ENCODE data around the gene TADA3. TPM values are rescaled to one million over a fixed set of nuclear protein-coding genes. Genes with fewer than 3 reads are reported as not detected.

The TADA3 gene
- total RNA-seq (2011; cell fraction: chromatin; rRNA removed; ENCODE audit: low replicate concordance): 29.0 and 52.4 TPM in 2 replicates
- 42.1 and 48.7 TPM in 2 replicates for total RNA-seq (2011; cell fraction: nucleolus; rRNA removed)
- 34.6 and 42.7 TPM in 2 replicates for total RNA-seq (2011; cell fraction: nucleoplasm; rRNA removed)
- total RNA-seq (2014; rRNA removed) (110 and 136 TPM in 2 replicates), total RNA-seq (2014; rRNA removed; fragmentation: Illumina TruSeq; extraction: Trizol) (32.7 and 40.6 TPM in 2 replicates), total RNA-seq (2015; rRNA removed; fragmentation: Illumina TruSeq; extraction: Trizol) (74.5 and 74.8 TPM in 2 replicates), total RNA-seq (2021) (85.8 and 89.7 TPM in 2 replicates), polyA plus RNA-seq (2011; rRNA removed) (60.6 and 62.8 TPM in 2 replicates), polyA plus RNA-seq (2014; fragmentation: Illumina TruSeq; extraction: Trizol) (97.8 and 103 TPM in 2 replicates), polyA plus RNA-seq (2014; fragmentation: Nextera tagmentation; extraction: Ambion mirVana) (1 to 10 TPM; 4.1 to 6.3 TPM), polyA plus RNA-seq (2014; rRNA removed) (91.6 and 94.0 TPM in 2 replicates), polyA minus RNA-seq (2011; rRNA and poly(A)+ RNA removed) (29.9 and 37.5 TPM in 2 replicates), Bru-seq, nascent RNA (percentile 82 among the genes with signal in this experiment), BruChase-seq, experiment 1, labeled RNA remaining after a 2-hour chase (percentile 81 among the genes with signal in this experiment), BruChase-seq, experiment 2, labeled RNA remaining after a 6-hour chase (percentile 80 among the genes with signal in this experiment)
- 74.1 and 114 TPM in 2 replicates for polyA plus RNA-seq (2011; cell fraction: cytosol; rRNA removed)
- polyA plus RNA-seq (2011; cell fraction: nucleus; rRNA removed): 61.6 and 83.0 TPM in 2 replicates
- polyA plus RNA-seq (2012): 75.7 and 143 TPM in 2 replicates
- polyA minus RNA-seq (2011; cell fraction: cytosol; rRNA and poly(A)+ RNA removed): 52.9 and 57.8 TPM in 2 replicates
- 19.1 and 22.5 TPM in 2 replicates for polyA minus RNA-seq (2011; cell fraction: nucleus; rRNA and poly(A)+ RNA removed)
- long read RNA-seq, experiment 1, transcript TADA3-205 (5 exons, 1,868 nt): minor isoform, 6 of 319 reads
- long read RNA-seq, experiment 1, transcript TADA3-201 (9 exons, 2,355 nt): major isoform, 137 of 319 reads
- long read RNA-seq, experiment 1, partial matches to known transcripts: 135 of 319 reads
- long read RNA-seq, experiment 1, other reads (novel, unspliced or antisense): 41 of 319 reads
- long read RNA-seq, experiment 2, transcript TADA3-201 (9 exons, 2,355 nt): major isoform, 77 of 130 reads
- long read RNA-seq, experiment 2, transcript TADA3-205 (5 exons, 1,868 nt): minor isoform, 7 of 130 reads
- long read RNA-seq, experiment 2, partial matches to known transcripts: 20 of 130 reads
- long read RNA-seq, experiment 2, other reads (novel, unspliced or antisense): 24 of 130 reads
- long read RNA-seq, experiment 3, transcript TADA3-201 (9 exons, 2,355 nt): major isoform, 61 of 71 reads
- long read RNA-seq, experiment 3, partial matches to known transcripts: 4 of 71 reads
- long read RNA-seq, experiment 3, other reads (novel, unspliced or antisense): 4 of 71 reads

GRCh38 chr3:9792405-9793160 is at the start of gene TADA3, which contains the start of gene ARPC4:
Gene TADA3, minus strand, starts transcription at chr3:9792473. Its CDS starts 1,007 bp downstream, at chr3:9791466.
Gene ARPC4, plus strand, starts transcription at chr3:9793082. Its CDS starts 40 bp downstream, at chr3:9793122.
- peak within 1 kb of the TSS; percentile 94 to 100 for H3K9ac ChIP-seq (ENCODE audit: insufficient read depth in 1 of 2, low read depth in 2 of 2, low read length in 2 of 2)
- H3K27ac ChIP-seq (ENCODE audit: extremely low read depth, low read depth, low read length): peak within 1 kb of the TSS; percentile 100
- intact Hi-C loops (cut with micrococcal nuclease) (loop anchor here (1.0 to 10.0 kb wide), 3 partner anchors 42 to 288 kb away; no protein-coding TSS in a partner anchor), in situ Hi-C loops (cut with MboI) (no loop called here)
- ATAC-seq (peak; percentile 92), DNase-seq (ENCODE audit: extremely low read depth in 1 of 4, low spot score in 3 of 4) (peak; percentile 95 to 97 (median 96)), FAIRE-seq (peak; percentile 91)
- peaks cover 15% of the 10 kb centered on the region in 2 experiments; a peak in 4 of 5 replicates for H3K4me1 ChIP-seq (replicated peaks in 1 of 2; ENCODE audit: control insufficient read depth in 2 of 2, insufficient read depth in 2 of 2, low read length in 2 of 2)
- H3K79me2 ChIP-seq (ENCODE audit: control insufficient read depth, insufficient read depth, low read length): peaks cover 68% of the 10 kb centered on the region
- WGBS (ENCODE audit: insufficient coverage, low coverage, missing lambda C conversion rate): under 1% methylated on average over 58 of the region's 65 CpGs
- no peaks in the 10 kb centered on the region for H3K27me3 ChIP-seq (ENCODE audit: control insufficient read depth in 2 of 2, insufficient read depth in 2 of 2, low read length in 2 of 2)
- peaks cover 3% of the 10 kb centered on the region for H3K9me1 ChIP-seq (ENCODE audit: control insufficient read depth, insufficient read depth, low read length)
- CTCF ChIA-PET (ENCODE audit: low intra/inter-chr PET ratio): interaction anchor here (0.7 kb wide), 1 partner anchor 248 kb away, joined by 3 read pairs; no protein-coding TSS in a partner anchor
- peak within 1 kb of the TSS; percentile 100 for H3K4me2 ChIP-seq (ENCODE audit: insufficient read depth, low read length)
- no peaks in the 10 kb centered on the region for H3K9me3 ChIP-seq (replicated peaks; ENCODE audit: control insufficient read depth, insufficient read depth, low read depth, low read length)
- peak within 1 kb of the TSS; percentile 99 for H3K4me3 ChIP-seq
- BruUV-seq (replicated peaks): no TSS peak
- H2AFZ ChIP-seq (ENCODE audit: low read depth, low read length): peak within 1 kb of the TSS; percentile 97
- POLR2A ChIA-PET: interaction anchor here (0.5 to 2.9 kb wide), 25 partner anchors 9 to 528 kb away, joined by 3 to 49 read pairs (median 4); partner anchors contain the start of genes BRPF1, OGG1, RPUSD3 and SEC13
- peaks cover 3% of the 10 kb centered on the region; the same call in 1 of the 2 replicates for H4K20me1 ChIP-seq (replicated peaks; ENCODE audit: control insufficient read depth, insufficient read depth, low read length)
- H3K36me3 ChIP-seq (ENCODE audit: control insufficient read depth, insufficient read depth, low read length): peaks cover 74% of the 10 kb centered on the region
- TF ChIP-seq GATAD2B (IDR thresholded peaks at IDR 0.05; ENCODE audit: borderline replicate concordance) (peak; percentile 55; the same call in 1 of the 2 replicates), FOXJ2 (tag; IDR thresholded peaks at IDR 0.05) (peak; percentile 75), SIX5 (IDR thresholded peaks at IDR 0.05; ENCODE audit: borderline replicate concordance in 1 of 2, insufficient read depth in 1 of 2, low read depth in 1 of 2, low read length in 2 of 2) (peak; percentile 31 to 54; a peak in 2 of 4 replicates)
- TF ChIP-seq, protein P1, sequence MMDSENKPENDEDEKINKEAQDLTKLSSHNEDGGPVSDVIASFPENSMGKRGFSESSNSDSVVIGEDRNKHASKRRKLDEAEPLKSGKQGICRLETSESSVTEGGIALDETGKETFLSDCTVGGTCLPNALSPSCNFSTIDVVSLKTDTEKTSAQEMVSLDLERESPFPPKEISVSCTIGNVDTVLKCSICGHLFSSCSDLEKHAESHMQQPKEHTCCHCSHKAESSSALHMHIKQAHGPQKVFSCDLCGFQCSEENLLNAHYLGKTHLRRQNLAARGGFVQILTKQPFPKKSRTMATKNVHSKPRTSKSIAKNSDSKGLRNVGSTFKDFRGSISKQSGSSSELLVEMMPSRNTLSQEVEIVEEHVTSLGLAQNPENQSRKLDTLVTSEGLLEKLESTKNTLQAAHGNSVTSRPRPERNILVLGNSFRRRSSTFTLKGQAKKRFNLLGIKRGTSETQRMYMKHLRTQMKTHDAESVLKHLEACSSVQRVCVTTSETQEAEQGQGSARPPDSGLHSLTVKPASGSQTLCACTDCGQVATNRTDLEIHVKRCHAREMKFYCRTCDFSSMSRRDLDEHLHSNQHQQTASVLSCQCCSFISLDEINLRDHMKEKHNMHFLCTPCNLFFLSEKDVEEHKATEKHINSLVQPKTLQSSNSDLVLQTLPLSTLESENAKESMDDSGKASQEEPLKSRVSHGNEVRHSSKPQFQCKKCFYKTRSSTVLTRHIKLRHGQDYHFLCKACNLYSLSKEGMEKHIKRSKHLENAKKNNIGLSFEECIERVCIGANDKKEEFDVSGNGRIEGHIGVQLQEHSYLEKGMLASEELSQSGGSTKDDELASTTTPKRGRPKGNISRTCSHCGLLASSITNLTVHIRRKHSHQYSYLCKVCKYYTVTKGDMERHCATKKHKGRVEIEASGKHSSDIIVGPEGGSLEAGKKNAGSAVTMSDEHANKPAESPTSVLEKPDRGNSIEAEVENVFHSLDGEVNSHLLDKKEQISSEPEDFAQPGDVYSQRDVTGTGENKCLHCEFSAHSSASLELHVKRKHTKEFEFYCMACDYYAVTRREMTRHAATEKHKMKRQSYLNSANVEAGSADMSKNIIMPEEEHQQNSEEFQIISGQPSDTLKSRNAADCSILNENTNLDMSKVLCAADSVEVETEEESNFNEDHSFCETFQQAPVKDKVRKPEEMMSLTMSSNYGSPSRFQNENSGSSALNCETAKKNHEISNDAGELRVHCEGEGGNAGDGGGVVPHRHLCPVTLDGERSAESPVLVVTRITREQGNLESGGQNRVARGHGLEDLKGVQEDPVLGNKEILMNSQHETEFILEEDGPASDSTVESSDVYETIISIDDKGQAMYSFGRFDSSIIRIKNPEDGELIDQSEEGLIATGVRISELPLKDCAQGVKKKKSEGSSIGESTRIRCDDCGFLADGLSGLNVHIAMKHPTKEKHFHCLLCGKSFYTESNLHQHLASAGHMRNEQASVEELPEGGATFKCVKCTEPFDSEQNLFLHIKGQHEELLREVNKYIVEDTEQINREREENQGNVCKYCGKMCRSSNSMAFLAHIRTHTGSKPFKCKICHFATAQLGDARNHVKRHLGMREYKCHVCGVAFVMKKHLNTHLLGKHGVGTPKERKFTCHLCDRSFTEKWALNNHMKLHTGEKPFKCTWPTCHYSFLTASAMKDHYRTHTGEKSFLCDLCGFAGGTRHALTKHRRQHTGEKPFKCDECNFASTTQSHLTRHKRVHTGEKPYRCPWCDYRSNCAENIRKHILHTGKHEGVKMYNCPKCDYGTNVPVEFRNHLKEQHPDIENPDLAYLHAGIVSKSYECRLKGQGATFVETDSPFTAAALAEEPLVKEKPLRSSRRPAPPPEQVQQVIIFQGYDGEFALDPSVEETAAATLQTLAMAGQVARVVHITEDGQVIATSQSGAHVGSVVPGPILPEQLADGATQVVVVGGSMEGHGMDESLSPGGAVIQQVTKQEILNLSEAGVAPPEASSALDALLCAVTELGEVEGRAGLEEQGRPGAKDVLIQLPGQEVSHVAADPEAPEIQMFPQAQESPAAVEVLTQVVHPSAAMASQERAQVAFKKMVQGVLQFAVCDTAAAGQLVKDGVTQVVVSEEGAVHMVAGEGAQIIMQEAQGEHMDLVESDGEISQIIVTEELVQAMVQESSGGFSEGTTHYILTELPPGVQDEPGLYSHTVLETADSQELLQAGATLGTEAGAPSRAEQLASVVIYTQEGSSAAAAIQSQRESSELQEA (IDR thresholded peaks at IDR 0.05; ENCODE audit: low read depth): peak; percentile 51; the same call in 1 of the 2 replicates

All from K562 (cell line).